BJ (cell line): ENCODE data around the gene TOR4A. TPM values are rescaled to one million over a fixed set of nuclear protein-coding genes. Genes with fewer than 3 reads are reported as not detected.

Experiments
- CTCF ChIA-PET: fragments of 350-600 bp; formaldehyde crosslinking; extraction: SDS; loops from one replicate; lab custom pipeline; 2021; ENCODE audit warnings: antibody characterized with exemption, inconsistent platforms; lab: Yijun Ruan, JAX
- POLR2A ChIA-PET: fragments of 300-600 bp; sonication (Branson Sonifier 250); formaldehyde crosslinking; extraction: SDS; loops from one replicate; lab custom pipeline; 2021; ENCODE audit warnings: antibody characterized with exemption; lab: Charles Lee
- DNase-seq: peaks from one replicate; pipeline ENCODE4 v3.0.0-alpha.2; 2011; ENCODE audit warnings: low read depth
- H3K27me3 ChIP-seq: 2 replicates; pipeline ENCODE4 v1.6.0; 2011; ENCODE audit warnings: low read length; ENCODE audit not compliant: control insufficient read depth, insufficient read depth
- H3K36me3 ChIP-seq: 2 replicates; pipeline ENCODE4 v1.5.1; 2011; ENCODE audit warnings: low read length; ENCODE audit not compliant: control insufficient read depth, insufficient read depth
- H3K4me3 ChIP-seq: 2 replicates; pipeline ENCODE4 v1.5.1; 2011; ENCODE audit warnings: low read depth, mild to moderate bottlenecking, control low read depth, low read length
- CTCF ChIP-seq: IDR thresholded peaks from 2 replicates; pipeline ENCODE4 v1.5.1; 2011; ENCODE audit warnings: low read depth, mild to moderate bottlenecking, control low read depth, inconsistent platforms, low read length, moderate library complexity; ENCODE audit not compliant: insufficient read depth
- polyA plus RNA-seq: library from polyadenylated mRNA; depleted of rRNA; stranded (reverse); fragments of >200 nt; gene quantifications from 2 replicates; pipeline ENCODE4 v1.2.3, GENCODE V29; 2011

The TOR4A gene
- polyA plus RNA-seq, 1 experiment: 23.8 TPM

GRCh38 chr9:137233143-137233980, 44.2 kb upstream of the TOR4A start:
- no peak for TF ChIP-seq CTCF
- ChIA-PET POLR2A (no interaction called here), CTCF (no interaction called here)
- no peaks in the 10 kb centered on the region for H3K27me3 ChIP-seq
- no peaks in the 10 kb centered on the region for H3K36me3 ChIP-seq
- H3K4me3 ChIP-seq: no peak overlapping the region
- no peak for DNase-seq

- ChIA-PET POLR2A (no interaction called here), CTCF (interaction anchor here (0.6 to 1.0 kb wide), 3 partner anchors 19 to 210 kb away, joined by 3 to 4 read pairs (median 3); partner anchors contain the start of gene MAN1B1)
- H3K36me3 ChIP-seq: no peaks in the 10 kb centered on the region; the same call in 1 of the 2 replicates
- no peak overlapping the region for H3K4me3 ChIP-seq
- no peak for TF ChIP-seq CTCF
- no peak for DNase-seq
- no peaks in the 10 kb centered on the region for H3K27me3 ChIP-seq
Observed at GRCh38 chr9:137234055-137234697, 43.4 kb upstream of the TOR4A start.

GRCh38 chr9:137234758-137235423, 42.6 kb upstream of the TOR4A start:
- no peaks in the 10 kb centered on the region for H3K27me3 ChIP-seq
- no peaks in the 10 kb centered on the region; the same call in 1 of the 2 replicates for H3K36me3 ChIP-seq
- DNase-seq: no peak
- H3K4me3 ChIP-seq: no peak overlapping the region
- ChIA-PET CTCF (interaction anchor here (0.6 to 1.0 kb wide), 4 partner anchors 20 to 444 kb away, joined by 3 to 4 read pairs (median 3); partner anchors contain the start of genes MAN1B1 and TMEM141), POLR2A (no interaction called here)
- TF ChIP-seq CTCF: no peak

- H3K27me3 ChIP-seq: no peaks in the 10 kb centered on the region
- no peaks in the 10 kb centered on the region; the same call in 1 of the 2 replicates for H3K36me3 ChIP-seq
- no peak for DNase-seq
- no peak for TF ChIP-seq CTCF
- H3K4me3 ChIP-seq: no peak overlapping the region
- ChIA-PET POLR2A (no interaction called here), CTCF (interaction anchor here (0.6 to 3.3 kb wide), 21 partner anchors 8 to 445 kb away, joined by 3 to 36 read pairs (median 6); partner anchors contain the start of genes CYSRT1, RNF208, RNF224 and STPG3)
Observed at GRCh38 chr9:137235424-137236237, 41.9 kb upstream of the TOR4A start.
